OCI-LY7 (cell line): ENCODE results near the gene CDH23. TPM values are rescaled to one million over a fixed set of nuclear protein-coding genes. Genes with fewer than 3 reads are reported as not detected.

ENCODE experiments used
- BruUV-seq: library from RNA; stranded (reverse); fragments of 400-500 nt; replicated peaks from 2 replicates; lab custom pipeline; 2021; lab: Mats Ljungman, UMichigan
- CTCF ChIA-PET: fragments of 300-600 bp; sonication (Branson Sonifier 250); formaldehyde crosslinking; loops from one replicate; lab custom pipeline; 2022; ENCODE audit warnings: antibody characterized with exemption; ENCODE audit not compliant: unreplicated experiment; lab: Charles Lee
- POLR2A ChIA-PET: fragments of 300-600 bp; sonication (Branson Sonifier 250); formaldehyde crosslinking; loops from one replicate; lab custom pipeline; 2022; ENCODE audit warnings: antibody characterized with exemption; lab: Charles Lee
- DNase-seq: peaks from one replicate; pipeline ENCODE4 v3.0.0-alpha.2; 2015; ENCODE audit warnings: low spot score
- H2AFZ ChIP-seq: fragments of 200-600 bp; sonication (generic), shearing (Covaris generic); 2 replicates; pipeline ENCODE4 v1.6.1; 2014; ENCODE audit warnings: mild to moderate bottlenecking, antibody characterized with exemption, low read length, moderate library complexity
- H3K27ac ChIP-seq: fragments of 200-600 bp; sonication (generic); 2 replicates; pipeline ENCODE4 v1.5.1; 2014; ENCODE audit warnings: mixed run types, low read depth, mild to moderate bottlenecking, moderate library complexity, low read length, inconsistent platforms; ENCODE audit not compliant: poor library complexity, severe bottlenecking
- H3K36me3 ChIP-seq: fragments of 200-600 bp; sonication (generic); 2 replicates; pipeline ENCODE4 v1.6.1; 2014; ENCODE audit warnings: mild to moderate bottlenecking, antibody characterized with exemption, low read length, moderate library complexity, mixed read lengths; ENCODE audit not compliant: insufficient read depth
- H3K4me1 ChIP-seq: fragments of 200-600 bp; sonication (generic); 2 replicates; pipeline ENCODE4 v1.5.1; 2014; ENCODE audit warnings: mild to moderate bottlenecking, low read length; ENCODE audit not compliant: insufficient read depth, poor library complexity, severe bottlenecking
- H3K4me2 ChIP-seq: fragments of 200-600 bp; sonication (generic); 2 replicates; pipeline ENCODE4 v1.6.1; 2014; ENCODE audit warnings: mild to moderate bottlenecking, low read length
- H3K4me3 ChIP-seq: fragments of 200-600 bp; sonication (generic); 2 replicates; pipeline ENCODE4 v1.5.1; 2014; ENCODE audit warnings: mild to moderate bottlenecking, low read depth, low read length; ENCODE audit not compliant: poor library complexity, severe bottlenecking
- H3K79me2 ChIP-seq: fragments of 200-600 bp; sonication (generic); 2 replicates; pipeline ENCODE4 v1.6.1; 2016; ENCODE audit warnings: low read depth, mild to moderate bottlenecking, low read length, moderate library complexity, mixed read lengths; ENCODE audit not compliant: insufficient read depth
- H3K9me2 ChIP-seq: fragments of 200-600 bp; sonication (generic); 2 replicates; pipeline ENCODE4 v1.6.1; 2016; ENCODE audit warnings: mild to moderate bottlenecking, low read length, mixed read lengths; ENCODE audit not compliant: insufficient read depth
- H3K9me3 ChIP-seq: fragments of 200-600 bp; sonication (generic); 2 replicates; pipeline ENCODE4 v1.6.1; 2014; ENCODE audit warnings: mild to moderate bottlenecking, mixed run types, low read length, mixed read lengths
- H4K20me1 ChIP-seq: fragments of 200-600 bp; sonication (generic); 2 replicates; pipeline ENCODE4 v1.6.1; 2014; ENCODE audit warnings: mild to moderate bottlenecking, antibody characterized with exemption, low read length, moderate library complexity, mixed read lengths; ENCODE audit not compliant: insufficient read depth
- EZH2phosphoT487 ChIP-seq: fragments of 200-600 bp; sonication (generic); IDR thresholded peaks from 2 replicates; pipeline ENCODE4 v1.6.1; 2018; ENCODE audit warnings: low read depth, borderline replicate concordance, mild to moderate bottlenecking, mixed run types, antibody characterized with exemption, low read length, moderate library complexity, mixed read lengths
- intact Hi-C: fragments of 100-400 bp; cut with micrococcal nuclease; formaldehyde crosslinking; loops from one replicate; pipeline ENCODE4 v1.10.0; 2022; ENCODE audit not compliant: unreplicated experiment
- total RNA-seq, 2 experiments: library from RNA; depleted of rRNA in 1 of 2; stranded (reverse); fragments of >200 nt in 1 of 2; shearing (Covaris generic) in 1 of 2; gene quantifications; 2 replicates each; pipeline ENCODE4 v1.2.3, GENCODE V29; 2014 to 2022
- TF ChIP-seq, protein P1 (sequence below): fragments of 200-600 bp; sonication (generic); conservative IDR thresholded peaks from 2 replicates; pipeline ENCODE4 v1.5.1; 2014; ENCODE audit warnings: mild to moderate bottlenecking, antibody characterized with exemption, low read length, moderate library complexity, mixed read lengths

The CDH23 gene
- total RNA-seq, 2 experiments from 2014 or later = 0.92 to 9.9 TPM

DNA sequence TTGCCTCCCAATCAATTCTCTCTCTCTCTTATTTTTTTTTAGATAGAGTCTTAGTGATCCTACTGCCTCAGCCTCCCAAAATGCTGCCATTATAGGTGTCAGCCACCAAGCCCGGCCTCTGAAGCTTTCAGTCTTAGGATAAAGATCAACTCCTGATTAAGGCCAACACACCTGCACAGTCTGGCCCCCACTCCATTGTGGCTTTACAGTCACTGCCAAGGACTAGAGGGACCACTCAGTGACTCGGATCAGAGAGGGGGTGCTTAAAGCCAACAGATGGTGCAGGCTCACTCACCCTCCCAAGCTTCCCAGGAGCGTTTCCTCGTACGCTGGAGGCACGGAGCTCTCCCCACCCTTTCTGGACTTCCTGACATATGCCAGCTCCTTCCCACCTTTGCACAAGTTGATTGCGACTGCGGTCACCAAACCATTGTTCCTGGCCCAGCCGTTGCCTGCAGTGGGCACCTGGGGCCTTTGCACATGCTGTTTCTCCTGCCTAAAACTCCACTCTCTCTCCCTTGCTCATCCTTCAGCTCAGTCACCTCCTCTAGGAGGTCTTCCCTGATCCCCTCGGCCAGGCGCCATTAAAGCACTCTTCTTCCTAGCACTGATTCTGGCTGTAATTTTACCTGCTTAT is 1.7 kb upstream of the CDH23 start:
- Histone ChIP-seq H4K20me1 (no peaks in the 10 kb centered on the region), H3K27ac (no peak overlapping the region), H3K4me1 (no peaks in the 10 kb centered on the region), H3K4me3 (no peak overlapping the region), H3K9me3 (no peaks in the 10 kb centered on the region), H3K4me2 (no peak overlapping the region), H3K36me3 (no peaks in the 10 kb centered on the region), H3K79me2 (no peaks in the 10 kb centered on the region), H3K9me2 (no peaks in the 10 kb centered on the region), H2AFZ (no peak overlapping the region)
- intact Hi-C loops = no loop called here
- no peak for TF ChIP-seq EZH2phosphoT487
- TF ChIP-seq, protein P1, sequence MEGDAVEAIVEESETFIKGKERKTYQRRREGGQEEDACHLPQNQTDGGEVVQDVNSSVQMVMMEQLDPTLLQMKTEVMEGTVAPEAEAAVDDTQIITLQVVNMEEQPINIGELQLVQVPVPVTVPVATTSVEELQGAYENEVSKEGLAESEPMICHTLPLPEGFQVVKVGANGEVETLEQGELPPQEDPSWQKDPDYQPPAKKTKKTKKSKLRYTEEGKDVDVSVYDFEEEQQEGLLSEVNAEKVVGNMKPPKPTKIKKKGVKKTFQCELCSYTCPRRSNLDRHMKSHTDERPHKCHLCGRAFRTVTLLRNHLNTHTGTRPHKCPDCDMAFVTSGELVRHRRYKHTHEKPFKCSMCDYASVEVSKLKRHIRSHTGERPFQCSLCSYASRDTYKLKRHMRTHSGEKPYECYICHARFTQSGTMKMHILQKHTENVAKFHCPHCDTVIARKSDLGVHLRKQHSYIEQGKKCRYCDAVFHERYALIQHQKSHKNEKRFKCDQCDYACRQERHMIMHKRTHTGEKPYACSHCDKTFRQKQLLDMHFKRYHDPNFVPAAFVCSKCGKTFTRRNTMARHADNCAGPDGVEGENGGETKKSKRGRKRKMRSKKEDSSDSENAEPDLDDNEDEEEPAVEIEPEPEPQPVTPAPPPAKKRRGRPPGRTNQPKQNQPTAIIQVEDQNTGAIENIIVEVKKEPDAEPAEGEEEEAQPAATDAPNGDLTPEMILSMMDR = no peak
- ChIA-PET CTCF (no interaction called here), POLR2A (no interaction called here)
- no TSS peak for BruUV-seq
- DNase-seq = no peak

DNA sequence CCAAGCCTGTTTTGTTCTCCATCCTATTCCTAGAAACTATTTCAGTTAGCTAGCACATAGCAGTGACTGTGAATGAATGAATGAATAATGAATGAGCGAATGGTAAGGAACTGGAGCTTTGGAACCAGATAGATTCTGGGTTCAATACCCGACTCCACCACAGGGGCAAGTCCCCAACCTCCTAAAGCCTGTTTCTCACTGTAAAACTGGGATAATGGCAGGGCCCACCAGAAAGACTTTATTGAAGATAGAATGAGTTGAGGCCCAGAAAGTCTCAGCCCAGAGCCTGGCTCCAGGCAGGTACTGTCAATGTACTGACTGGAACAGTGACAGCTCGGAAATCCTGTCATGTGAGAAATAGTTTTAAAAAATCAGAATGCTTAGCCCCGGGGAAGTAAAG is 1.1 kb upstream of the CDH23 start:
- Histone ChIP-seq H3K9me2 (no peaks in the 10 kb centered on the region), H3K4me3 (no peak overlapping the region), H2AFZ (no peak overlapping the region), H3K36me3 (no peaks in the 10 kb centered on the region), H3K4me2 (no peak overlapping the region), H3K9me3 (no peaks in the 10 kb centered on the region), H4K20me1 (no peaks in the 10 kb centered on the region), H3K4me1 (no peaks in the 10 kb centered on the region), H3K79me2 (no peaks in the 10 kb centered on the region), H3K27ac (no peak overlapping the region)
- BruUV-seq = no TSS peak
- ChIA-PET POLR2A (no interaction called here), CTCF (no interaction called here)
- TF ChIP-seq, protein P1 = peak; percentile 7; the same call in 1 of the 2 replicates
- no peak for TF ChIP-seq EZH2phosphoT487
- no peak for DNase-seq
- intact Hi-C loops = no loop called here

DNA sequence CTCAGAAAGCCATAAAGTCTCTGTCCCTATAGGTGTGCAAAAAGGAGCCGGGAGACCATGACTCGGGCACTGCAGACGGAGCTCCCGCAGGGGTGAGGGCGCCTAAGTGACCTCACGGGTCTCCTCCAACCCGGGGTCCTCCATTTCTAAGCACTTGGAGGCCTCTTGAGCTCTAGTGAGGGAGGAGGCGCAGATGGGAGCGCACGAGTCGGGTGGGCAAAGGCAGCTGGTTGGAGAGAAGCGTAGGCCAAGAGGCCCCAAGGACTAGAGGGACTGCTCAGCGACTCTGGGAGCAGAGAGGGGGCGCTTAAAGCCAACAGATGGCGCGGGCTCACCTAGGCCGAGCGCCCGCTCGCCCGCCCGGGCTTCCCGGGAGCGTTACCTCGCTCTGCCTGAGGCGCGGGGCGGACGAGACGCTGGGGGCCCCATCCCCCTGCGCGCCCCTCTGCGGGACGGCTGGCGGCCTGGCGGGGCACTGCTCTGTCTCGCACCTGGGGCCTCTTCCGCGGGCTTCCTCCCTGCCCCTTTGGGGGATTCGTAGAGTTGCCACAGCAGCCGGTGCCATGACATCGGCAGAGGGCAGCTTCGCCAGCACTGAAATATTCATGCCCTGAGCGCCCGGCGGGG is 523 bp upstream of the CDH23 start:
- Histone ChIP-seq H3K4me2 (no peak overlapping the region), H3K4me1 (no peaks in the 10 kb centered on the region), H3K9me3 (no peaks in the 10 kb centered on the region), H3K27ac (no peak overlapping the region), H3K9me2 (no peaks in the 10 kb centered on the region), H3K36me3 (no peaks in the 10 kb centered on the region), H4K20me1 (no peaks in the 10 kb centered on the region), H2AFZ (no peak overlapping the region), H3K79me2 (no peaks in the 10 kb centered on the region), H3K4me3 (no peak overlapping the region)
- no peak for DNase-seq
- intact Hi-C loops = no loop called here
- ChIA-PET POLR2A (no interaction called here), CTCF (no interaction called here)
- no peak; the same call in 1 of the 2 replicates for TF ChIP-seq EZH2phosphoT487
- TF ChIP-seq, protein P1 = peak; percentile 35
- no TSS peak for BruUV-seq
